ENCODE results near the gene CD68. TPM values are rescaled to one million over a fixed set of nuclear protein-coding genes. Genes with fewer than 3 reads are reported as not detected.
A peak's percentile ranks its signal among the peaks of the same experiment; 100 is the strongest.

CD68 gene
- total RNA-seq, 2 experiments from 2014 or later, result 0.33 to 0.95 TPM

DNA sequence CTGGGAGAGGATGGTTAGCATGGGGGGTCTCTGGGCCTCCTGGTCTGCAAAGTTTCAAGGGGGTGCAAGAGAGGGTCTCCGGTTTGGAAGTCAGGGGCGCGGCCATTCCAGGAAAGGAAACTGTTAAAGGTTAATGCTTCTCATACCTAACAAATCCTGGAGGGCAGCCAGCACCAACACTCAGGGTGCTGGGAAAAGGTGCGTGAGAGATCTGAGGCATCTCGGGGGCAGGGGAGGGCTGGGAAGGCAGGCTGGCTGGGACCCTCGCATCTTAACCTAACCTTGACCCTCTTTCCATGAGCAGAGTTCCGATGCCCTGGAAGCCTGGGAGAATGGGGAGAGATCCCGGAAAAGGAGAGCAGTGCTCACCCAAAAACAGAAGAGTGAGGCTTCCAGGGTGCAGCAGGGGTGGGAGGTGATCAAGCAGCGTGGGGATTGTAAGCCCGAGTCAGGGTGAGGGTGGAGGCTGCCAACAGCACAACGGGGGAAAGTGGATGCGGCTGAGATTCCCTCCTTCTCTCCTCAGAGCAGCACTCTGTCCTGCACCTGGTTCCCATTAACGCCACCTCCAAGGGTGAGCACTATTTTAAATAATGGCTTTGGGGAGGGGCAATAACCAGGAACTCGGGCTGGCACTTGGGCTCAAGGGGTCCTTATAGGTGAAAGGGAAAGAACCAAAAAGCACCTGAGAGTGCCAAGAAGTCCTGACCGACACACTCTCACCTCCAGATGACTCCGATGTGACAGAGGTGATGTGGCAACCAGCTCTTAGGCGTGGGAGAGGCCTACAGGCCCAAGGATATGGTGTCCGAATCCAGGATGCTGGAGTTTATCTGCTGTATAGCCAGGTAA, 19.9 kb upstream of the CD68 start:
- Histone ChIP-seq H3K27ac (ENCODE audit: low read depth in 1 of 2, low read length in 2 of 2) (no peak overlapping the region), H3K4me3 (ENCODE audit: low read length) (peak overlapping the region; percentile 41), H3K4me1 (ENCODE audit: insufficient read depth, low read length) (peaks cover 78% of the 10 kb centered on the region), H3K36me3 (ENCODE audit: insufficient read depth, low read length) (peaks cover 20% of the 10 kb centered on the region), H3K27me3 (ENCODE audit: control insufficient read depth in 1 of 2, insufficient read depth in 2 of 2, low read length in 2 of 2) (no peaks in the 10 kb centered on the region), H3K9me3 (ENCODE audit: control insufficient read depth in 1 of 2, insufficient read depth in 1 of 2, low read length in 2 of 2) (no peaks in the 10 kb centered on the region)
- peaks cover 32% of the 10 kb centered on the region for H3K36me3 Mint-ChIP-seq (ENCODE audit: low read depth)
- H3K4me3 Mint-ChIP-seq, result peak overlapping the region; percentile 95
- peaks cover 50% of the 10 kb centered on the region for H3K4me1 Mint-ChIP-seq (ENCODE audit: low read depth)
- ChIA-PET POLR2A (interaction anchor here (1.0 to 4.8 kb wide), 11 partner anchors 10 to 209 kb away, joined by 3 to 51 read pairs (median 6); partner anchors contain the start of genes MPDU1, TMEM256 and TNFSF12), CTCF (interaction anchor here (1.0 to 2.9 kb wide), 19 partner anchors 11 to 231 kb away, joined by 3 to 48 read pairs (median 10); partner anchors contain the start of genes ACAP1, CD68, FXR2 and MPDU1)
- H3K27me3 Mint-ChIP-seq, result no peaks in the 10 kb centered on the region
- intact Hi-C loops (cut with DNase I, micrococcal nuclease), result loop anchor here (1.0 to 5.0 kb wide), 4 partner anchors 75 to 307 kb away; partner anchors contain the start of genes CTDNEP1 (in 1 of the 2), ELP5 (in 1 of the 2) and POLR2A (in 1 of the 2)
- no peak for ATAC-seq (ENCODE audit: poor library complexity)
- no peaks in the 10 kb centered on the region for H3K9me3 Mint-ChIP-seq
- no peak for DNase-seq
- H3K27ac Mint-ChIP-seq, result peak overlapping the region; percentile 63
- TF ChIP-seq, protein P1, sequence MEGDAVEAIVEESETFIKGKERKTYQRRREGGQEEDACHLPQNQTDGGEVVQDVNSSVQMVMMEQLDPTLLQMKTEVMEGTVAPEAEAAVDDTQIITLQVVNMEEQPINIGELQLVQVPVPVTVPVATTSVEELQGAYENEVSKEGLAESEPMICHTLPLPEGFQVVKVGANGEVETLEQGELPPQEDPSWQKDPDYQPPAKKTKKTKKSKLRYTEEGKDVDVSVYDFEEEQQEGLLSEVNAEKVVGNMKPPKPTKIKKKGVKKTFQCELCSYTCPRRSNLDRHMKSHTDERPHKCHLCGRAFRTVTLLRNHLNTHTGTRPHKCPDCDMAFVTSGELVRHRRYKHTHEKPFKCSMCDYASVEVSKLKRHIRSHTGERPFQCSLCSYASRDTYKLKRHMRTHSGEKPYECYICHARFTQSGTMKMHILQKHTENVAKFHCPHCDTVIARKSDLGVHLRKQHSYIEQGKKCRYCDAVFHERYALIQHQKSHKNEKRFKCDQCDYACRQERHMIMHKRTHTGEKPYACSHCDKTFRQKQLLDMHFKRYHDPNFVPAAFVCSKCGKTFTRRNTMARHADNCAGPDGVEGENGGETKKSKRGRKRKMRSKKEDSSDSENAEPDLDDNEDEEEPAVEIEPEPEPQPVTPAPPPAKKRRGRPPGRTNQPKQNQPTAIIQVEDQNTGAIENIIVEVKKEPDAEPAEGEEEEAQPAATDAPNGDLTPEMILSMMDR (IDR thresholded peaks at IDR 0.05), result no peak

DNA sequence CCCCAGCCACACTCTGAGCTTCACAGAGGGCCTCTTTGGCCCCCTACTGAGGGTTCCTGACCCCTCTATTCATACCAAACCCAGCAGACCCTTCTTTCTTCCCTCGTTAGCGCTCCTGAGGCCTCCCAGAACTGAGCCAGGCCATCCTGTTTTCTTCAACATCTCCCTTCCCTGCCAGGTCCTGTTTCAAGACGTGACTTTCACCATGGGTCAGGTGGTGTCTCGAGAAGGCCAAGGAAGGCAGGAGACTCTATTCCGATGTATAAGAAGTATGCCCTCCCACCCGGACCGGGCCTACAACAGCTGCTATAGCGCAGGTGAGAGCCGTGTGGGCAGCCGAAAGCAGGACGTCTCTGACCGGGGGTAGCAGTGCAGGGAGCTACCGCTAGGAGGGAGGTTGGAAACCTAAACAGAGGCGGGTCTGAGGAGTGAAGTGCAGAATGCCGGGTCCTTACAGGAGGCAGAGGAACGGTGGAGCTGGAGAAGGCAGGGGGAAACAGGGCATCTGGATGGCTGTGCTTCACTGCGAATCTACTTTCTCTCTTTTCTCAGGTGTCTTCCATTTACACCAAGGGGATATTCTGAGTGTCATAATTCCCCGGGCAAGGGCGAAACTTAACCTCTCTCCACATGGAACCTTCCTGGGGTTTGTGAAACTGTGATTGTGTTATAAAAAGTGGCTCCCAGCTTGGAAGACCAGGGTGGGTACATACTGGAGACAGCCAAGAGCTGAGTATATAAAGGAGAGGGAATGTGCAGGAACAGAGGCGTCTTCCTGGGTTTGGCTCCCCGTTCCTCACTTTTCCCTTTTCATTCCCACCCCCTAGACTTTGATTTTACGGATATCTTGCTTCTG, 19.0 kb upstream of the CD68 start:
- Mint-ChIP-seq H3K36me3 (ENCODE audit: low read depth) (peaks cover 41% of the 10 kb centered on the region), H3K4me1 (ENCODE audit: low read depth) (peaks cover 44% of the 10 kb centered on the region), H3K27me3 (no peaks in the 10 kb centered on the region), H3K9me3 (no peaks in the 10 kb centered on the region), H3K27ac (peak overlapping the region; percentile 93), H3K4me3 (peak overlapping the region; percentile 95)
- Histone ChIP-seq H3K27ac (ENCODE audit: low read depth in 1 of 2, low read length in 2 of 2) (peak overlapping the region; percentile 88 to 96), H3K36me3 (ENCODE audit: insufficient read depth, low read length) (peaks cover 29% of the 10 kb centered on the region), H3K27me3 (ENCODE audit: control insufficient read depth in 1 of 2, insufficient read depth in 2 of 2, low read length in 2 of 2) (no peaks in the 10 kb centered on the region), H3K4me3 (ENCODE audit: low read length) (peak overlapping the region; percentile 91), H3K4me1 (ENCODE audit: insufficient read depth, low read length) (peaks cover 70% of the 10 kb centered on the region), H3K9me3 (ENCODE audit: control insufficient read depth in 1 of 2, insufficient read depth in 1 of 2, low read length in 2 of 2) (no peaks in the 10 kb centered on the region)
- ChIA-PET CTCF (interaction anchor here (0.7 to 2.9 kb wide), 30 partner anchors 8 to 323 kb away, joined by 3 to 48 read pairs (median 6); partner anchors contain the start of genes ACAP1, CD68, FXR2 and MPDU1), POLR2A (interaction anchor here (0.6 to 4.8 kb wide), 31 partner anchors 8 to 326 kb away, joined by 3 to 51 read pairs (median 5); partner anchors contain the start of genes ACAP1, DVL2, FXR2 and MPDU1)
- ATAC-seq (ENCODE audit: poor library complexity) (peak; percentile 20), DNase-seq (peak in 12 of 14 experiments; percentile 30 to 76 (median 49))
- TF ChIP-seq, protein P1 (IDR thresholded peaks at IDR 0.05), result no peak
- intact Hi-C loops (cut with DNase I, micrococcal nuclease), result loop anchor here (1.0 to 5.0 kb wide), 8 partner anchors 12 to 308 kb away; partner anchors contain the start of genes CTDNEP1 (in 1 of the 2), ELP5 (in 1 of the 2), POLR2A (in 1 of the 2) and TMEM102 (in 1 of the 2)

Data from CD4-positive, alpha-beta T cell (primary cell).